Body of pancreas (tissue), 4 donors: ENCODE measurements around the gene NHLH1. TPM values are rescaled to one million over a fixed set of nuclear protein-coding genes. Genes with fewer than 3 reads are reported as not detected.

Experiments
- ATAC-seq: fragments of 150-250 bp; one replicate; pipeline ENCODE4 v1.9.1; 2016
- DNase-seq, 4 donors: peaks; one replicate each; pipeline ENCODE4 v3.0.0-alpha.2; 2019
- H3K27ac ChIP-seq, 4 donors: fragments of 200-600 bp; sonication (generic); 1 replicate in 3 of 4; 2 replicates in 1 of 4; pipeline versions ENCODE4 v1.5.1 to v1.6.1; 2016 to 2019; ENCODE audit warnings: mild to moderate bottlenecking in 1 of 4, mixed read lengths in 1 of 4, moderate library complexity in 1 of 4
- H3K27me3 ChIP-seq, 2 donors: fragments of 200-600 bp; sonication (generic); one replicate each; pipeline ENCODE4 v1.6.0; 2016; ENCODE audit warnings: mild to moderate bottlenecking in 1 of 2
- H3K36me3 ChIP-seq, 2 donors: fragments of 200-600 bp; sonication (generic); replicated peaks in 1 of 2; 2 replicates each; pipeline ENCODE4 v1.5.1; 2016; ENCODE audit warnings: low read depth in 2 of 2; ENCODE audit not compliant: insufficient read depth in 1 of 2
- H3K4me1 ChIP-seq: fragments of 200-600 bp; sonication (generic); one replicate; pipeline ENCODE4 v1.6.0; 2016
- H3K4me3 ChIP-seq, 2 donors: fragments of 200-600 bp; sonication (generic); 1 replicate in 1 of 2; 2 replicates in 1 of 2; pipeline ENCODE4 v1.5.1; 2016 to 2019
- H3K9me3 ChIP-seq, 3 donors: fragments of 200-600 bp; sonication (generic); 1 replicate in 2 of 3; 2 replicates in 1 of 3; pipeline ENCODE4 v1.5.1; 2016
- POLR2A ChIP-seq, 3 donors: fragments of 450-650 bp; IDR thresholded peaks; one replicate each; pipeline ENCODE4 v1.6.1; 2016; ENCODE audit warnings: antibody characterized with exemption in 3 of 3, mild to moderate bottlenecking in 2 of 3
- WGBS, 2 donors: methylation state at CpG; one replicate each; pipeline ENCODE4 v1.1.5; 2017; 5-methylcytosine and 5-hydroxymethylcytosine counted together
- intact Hi-C: fragments of 100-400 bp; cut with DNase I; formaldehyde crosslinking; loops from one replicate; pipeline ENCODE4 v1.15.1; 2023
- total RNA-seq, 2 donors: library from RNA; depleted of rRNA; stranded (reverse); fragments of >200 nt; gene quantifications; one replicate each; pipeline ENCODE4 v1.1.0, GENCODE V29; 2016
- TF ChIP-seq, protein P1 (sequence below), 7 experiments: fragments of 450-650 bp in 4 of 7; fragments of 200-600 bp in 3 of 7; sonication (generic) in 3 of 7; IDR thresholded peaks; one replicate each; pipeline ENCODE4 v1.5.1; 2016 to 2019; ENCODE audit warnings: antibody characterized with exemption in 7 of 7

The NHLH1 gene
- total RNA-seq, 2 donors from 2014 or later, result not detected

DNA sequence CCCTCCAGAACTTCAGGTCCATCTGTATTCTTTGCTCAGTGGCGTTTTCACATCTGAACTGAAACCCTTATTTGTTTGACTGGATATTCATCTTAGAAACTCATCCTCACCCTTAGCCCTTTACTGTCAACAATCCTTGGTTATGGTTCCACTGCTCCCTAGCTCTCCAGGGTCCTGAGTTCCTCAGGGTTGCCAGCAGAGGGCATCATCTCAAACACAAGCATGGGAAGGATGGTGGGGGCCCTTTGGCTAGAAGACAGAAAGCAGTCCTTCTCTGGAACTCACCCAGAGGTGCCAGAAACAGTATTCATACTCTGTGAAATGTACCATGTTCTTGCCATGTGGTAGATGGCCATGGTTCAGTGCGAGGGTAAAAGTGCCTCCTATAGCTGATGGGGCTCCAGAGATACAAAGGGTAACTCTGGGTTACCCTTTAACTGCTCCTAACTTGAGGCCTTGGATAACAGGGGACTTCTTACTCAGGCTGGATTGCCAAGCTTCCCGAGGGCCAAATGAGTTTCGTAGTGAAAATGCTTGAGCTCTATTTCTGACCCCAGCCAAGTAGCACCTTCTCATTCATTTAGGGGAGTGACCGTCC is 12.4 kb upstream of the NHLH1 start:
- intact Hi-C loops, result no loop called here
- ATAC-seq, result no peak
- peaks cover 33 to 78% of the 10 kb centered on the region in 2 donors for H3K36me3 ChIP-seq

DNA sequence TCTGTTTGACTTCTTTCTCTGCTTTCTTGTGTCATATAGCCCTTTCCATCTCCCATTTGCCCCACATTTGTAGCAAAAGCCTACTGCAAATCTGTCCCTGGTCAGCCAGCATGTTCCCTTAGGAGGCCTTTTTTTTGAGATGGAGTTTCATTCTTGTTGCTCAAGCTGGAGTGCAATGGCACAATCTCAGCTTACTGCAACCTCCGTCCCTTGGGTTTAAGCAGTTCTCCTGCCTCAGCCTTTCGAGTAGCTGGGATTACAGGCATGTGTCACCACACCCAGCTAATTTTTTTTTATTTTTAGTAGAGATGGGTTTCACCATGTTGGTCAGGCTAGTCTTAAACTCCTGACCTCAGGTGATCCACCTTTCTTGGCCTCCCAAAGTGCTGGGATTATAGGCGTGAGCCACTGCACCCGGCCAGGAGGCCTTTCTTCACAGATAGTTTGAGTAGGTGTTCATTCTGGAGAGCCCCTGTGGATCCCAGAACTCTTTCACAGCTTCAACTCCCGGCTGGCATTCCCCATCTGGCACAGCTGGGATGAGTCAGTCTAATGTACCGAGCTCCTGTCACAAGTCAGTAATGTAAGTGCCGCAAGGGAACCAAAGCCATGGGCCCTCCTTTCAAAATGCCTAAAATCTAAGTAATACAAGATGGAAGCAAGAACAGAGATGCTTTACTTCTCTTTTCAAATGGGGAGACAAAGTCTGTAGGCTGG is 9.4 kb upstream of the NHLH1 start:
- 84 to 87% methylated on average over 7 of the region's 7 CpGs for WGBS, 2 donors
- H3K27me3 ChIP-seq, result no peaks in the 10 kb centered on the region
- no peak for ATAC-seq
- H3K27ac ChIP-seq, result no peak overlapping the region
- intact Hi-C loops, result no loop called here
- peaks cover 23 to 51% of the 10 kb centered on the region in 2 donors for H3K36me3 ChIP-seq
- no peak overlapping the region for H3K4me3 ChIP-seq
- H3K9me3 ChIP-seq, result no peaks in the 10 kb centered on the region
- no peak for TF ChIP-seq POLR2A (IDR thresholded peaks at IDR 0.05)
- TF ChIP-seq, protein P1, sequence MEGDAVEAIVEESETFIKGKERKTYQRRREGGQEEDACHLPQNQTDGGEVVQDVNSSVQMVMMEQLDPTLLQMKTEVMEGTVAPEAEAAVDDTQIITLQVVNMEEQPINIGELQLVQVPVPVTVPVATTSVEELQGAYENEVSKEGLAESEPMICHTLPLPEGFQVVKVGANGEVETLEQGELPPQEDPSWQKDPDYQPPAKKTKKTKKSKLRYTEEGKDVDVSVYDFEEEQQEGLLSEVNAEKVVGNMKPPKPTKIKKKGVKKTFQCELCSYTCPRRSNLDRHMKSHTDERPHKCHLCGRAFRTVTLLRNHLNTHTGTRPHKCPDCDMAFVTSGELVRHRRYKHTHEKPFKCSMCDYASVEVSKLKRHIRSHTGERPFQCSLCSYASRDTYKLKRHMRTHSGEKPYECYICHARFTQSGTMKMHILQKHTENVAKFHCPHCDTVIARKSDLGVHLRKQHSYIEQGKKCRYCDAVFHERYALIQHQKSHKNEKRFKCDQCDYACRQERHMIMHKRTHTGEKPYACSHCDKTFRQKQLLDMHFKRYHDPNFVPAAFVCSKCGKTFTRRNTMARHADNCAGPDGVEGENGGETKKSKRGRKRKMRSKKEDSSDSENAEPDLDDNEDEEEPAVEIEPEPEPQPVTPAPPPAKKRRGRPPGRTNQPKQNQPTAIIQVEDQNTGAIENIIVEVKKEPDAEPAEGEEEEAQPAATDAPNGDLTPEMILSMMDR (IDR thresholded peaks at IDR 0.05), result no peak
- no peak for DNase-seq
- H3K4me1 ChIP-seq, result no peaks in the 10 kb centered on the region

More for the DNA sequence above, 12.4 kb upstream of the NHLH1 start:
- TF ChIP-seq POLR2A (IDR thresholded peaks at IDR 0.05), result no peak
- TF ChIP-seq, protein P1 (IDR thresholded peaks at IDR 0.05), result peak in 6 of 7 experiments; percentile 7 to 24 (median 14)
- H3K9me3 ChIP-seq, result no peaks in the 10 kb centered on the region
- WGBS, 2 donors, result 73% methylated on average over 3 to 5 of the region's 5 CpGs
- no peak for DNase-seq
- no peak overlapping the region for H3K4me3 ChIP-seq
- H3K27me3 ChIP-seq, result no peaks in the 10 kb centered on the region
- H3K4me1 ChIP-seq, result no peaks in the 10 kb centered on the region
- no peak overlapping the region for H3K27ac ChIP-seq

GRCh38 chr1:160358073-160358472 is 8.8 kb upstream of the NHLH1 start:
- Histone ChIP-seq H3K4me1 (no peaks in the 10 kb centered on the region), H3K9me3 (no peaks in the 10 kb centered on the region), H3K36me3 (peaks cover 19 to 44% of the 10 kb centered on the region in 2 donors), H3K27ac (no peak overlapping the region), H3K4me3 (no peak overlapping the region), H3K27me3 (no peaks in the 10 kb centered on the region)
- 83 to 87% methylated on average over 4 of the region's 4 CpGs for WGBS, 2 donors
- no peak for DNase-seq
- TF ChIP-seq, protein P1 (IDR thresholded peaks at IDR 0.05), result no peak
- no peak for TF ChIP-seq POLR2A (IDR thresholded peaks at IDR 0.05)
- no peak for ATAC-seq
- intact Hi-C loops, result no loop called here

GRCh38 chr1:160359559-160360226 is 7.2 kb upstream of the NHLH1 start:
- Histone ChIP-seq H3K4me3 (no peak overlapping the region), H3K27ac (no peak overlapping the region), H3K9me3 (no peaks in the 10 kb centered on the region), H3K4me1 (no peaks in the 10 kb centered on the region), H3K27me3 (no peaks in the 10 kb centered on the region), H3K36me3 (peaks cover 14 to 30% of the 10 kb centered on the region in 2 donors)
- TF ChIP-seq, protein P1 (IDR thresholded peaks at IDR 0.05), result no peak
- TF ChIP-seq POLR2A (IDR thresholded peaks at IDR 0.05), result no peak
- no peak for DNase-seq
- intact Hi-C loops, result no loop called here
- WGBS, 2 donors, result 81 to 84% methylated on average over 7 to 9 of the region's 9 CpGs
- ATAC-seq, result no peak
